Effector CD4-positive, alpha-beta T cell (primary cell): Measurements from ENCODE around the gene UTP14A.
A peak's percentile ranks its signal among the peaks of the same experiment; 100 is the strongest.
"Not testable (repeated sequence)": the region's sequence is repeated elsewhere in the genome, so short reads cannot be mapped to it uniquely, and the experiment has no call there.

Source experiments
- DNase-seq: peaks from one replicate; pipeline ENCODE4 v3.0.0-alpha.2; 2020
- total RNA-seq: gene quantifications from one replicate; lab custom pipeline; 2026; lab: John Stamatoyannopoulos, UW

Gene UTP14A, protein sequence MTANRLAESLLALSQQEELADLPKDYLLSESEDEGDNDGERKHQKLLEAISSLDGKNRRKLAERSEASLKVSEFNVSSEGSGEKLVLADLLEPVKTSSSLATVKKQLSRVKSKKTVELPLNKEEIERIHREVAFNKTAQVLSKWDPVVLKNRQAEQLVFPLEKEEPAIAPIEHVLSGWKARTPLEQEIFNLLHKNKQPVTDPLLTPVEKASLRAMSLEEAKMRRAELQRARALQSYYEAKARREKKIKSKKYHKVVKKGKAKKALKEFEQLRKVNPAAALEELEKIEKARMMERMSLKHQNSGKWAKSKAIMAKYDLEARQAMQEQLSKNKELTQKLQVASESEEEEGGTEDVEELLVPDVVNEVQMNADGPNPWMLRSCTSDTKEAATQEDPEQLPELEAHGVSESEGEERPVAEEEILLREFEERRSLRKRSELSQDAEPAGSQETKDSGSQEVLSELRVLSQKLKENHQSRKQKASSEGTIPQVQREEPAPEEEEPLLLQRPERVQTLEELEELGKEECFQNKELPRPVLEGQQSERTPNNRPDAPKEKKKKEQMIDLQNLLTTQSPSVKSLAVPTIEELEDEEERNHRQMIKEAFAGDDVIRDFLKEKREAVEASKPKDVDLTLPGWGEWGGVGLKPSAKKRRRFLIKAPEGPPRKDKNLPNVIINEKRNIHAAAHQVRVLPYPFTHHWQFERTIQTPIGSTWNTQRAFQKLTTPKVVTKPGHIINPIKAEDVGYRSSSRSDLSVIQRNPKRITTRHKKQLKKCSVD
- 27.4 reads per million, percentile 54 among the genes with 10 or more reads in this experiment for total RNA-seq

DNA sequence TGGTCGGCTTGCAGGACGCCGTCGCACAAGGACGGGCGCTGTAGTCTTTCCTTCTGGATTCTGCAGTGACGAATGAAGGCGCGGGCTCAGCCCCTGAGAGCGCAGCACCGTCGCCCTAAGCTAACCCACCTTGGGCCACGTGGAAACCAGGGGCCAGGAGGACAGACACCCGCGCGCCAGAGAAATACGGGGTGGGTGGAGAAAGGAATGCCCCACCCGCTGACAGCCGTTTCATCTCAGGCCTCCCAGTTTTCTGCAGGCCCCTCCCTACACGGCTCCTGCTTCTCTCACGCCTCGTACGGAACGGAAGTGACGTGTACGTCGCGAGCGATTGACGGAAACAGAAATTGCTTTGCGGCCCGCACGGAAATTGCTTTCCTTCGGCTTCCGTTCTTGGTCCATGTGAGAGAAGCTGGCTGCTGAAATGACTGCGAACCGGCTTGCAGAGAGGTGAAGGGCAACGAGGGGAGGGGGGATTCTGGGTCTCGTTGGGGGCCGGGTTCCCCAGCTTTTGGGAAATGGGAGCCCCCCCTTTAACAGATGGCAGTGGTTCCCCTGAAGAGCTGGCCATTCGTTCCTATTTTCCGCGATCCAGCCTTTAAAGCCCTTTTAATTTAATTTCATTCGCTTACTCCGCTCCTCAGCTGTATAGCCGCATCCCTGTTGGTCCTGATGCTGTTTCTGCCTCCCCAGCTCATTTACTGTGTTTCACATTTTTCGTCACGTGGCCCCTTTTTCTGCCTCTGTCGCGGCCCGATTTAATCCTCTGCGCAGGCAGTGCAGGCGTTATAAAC lies at the start of gene UTP14A:
TSS of gene UTP14A (plus strand) at position 378 of the 794 bp plus-strand sequence. CDS start at position 425, 47 bp downstream.
- DNase-seq = peak; percentile 77

- DNase-seq = not testable (repeated sequence)
Measured at GRCh38 chrX:129859134-129859533, 46.8 kb upstream of the UTP14A start.

- not testable (repeated sequence) for DNase-seq
Measured at GRCh38 chrX:129866321-129866720, 39.6 kb upstream of the UTP14A start.

DNA sequence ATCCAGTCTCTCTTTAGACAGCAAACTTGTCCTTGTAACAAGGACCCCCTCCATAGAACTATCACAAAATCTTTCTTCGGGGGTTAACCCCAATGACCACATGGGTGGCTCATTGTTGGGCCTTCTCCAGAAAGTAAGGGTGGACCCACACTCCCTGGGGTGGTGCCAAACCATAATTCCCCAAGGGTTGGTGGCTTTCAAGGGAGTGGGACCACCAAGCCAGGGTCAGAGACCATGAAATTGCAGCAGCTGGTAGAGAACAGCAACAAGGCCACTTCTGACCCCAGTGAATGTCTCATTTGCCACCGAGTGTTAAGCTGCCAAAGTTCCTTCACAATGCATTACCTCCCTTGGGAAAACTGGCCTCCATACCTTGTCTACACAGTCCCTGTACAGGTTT lies 33.4 kb upstream of the UTP14A start:
- DNase-seq = no peak

DNA sequence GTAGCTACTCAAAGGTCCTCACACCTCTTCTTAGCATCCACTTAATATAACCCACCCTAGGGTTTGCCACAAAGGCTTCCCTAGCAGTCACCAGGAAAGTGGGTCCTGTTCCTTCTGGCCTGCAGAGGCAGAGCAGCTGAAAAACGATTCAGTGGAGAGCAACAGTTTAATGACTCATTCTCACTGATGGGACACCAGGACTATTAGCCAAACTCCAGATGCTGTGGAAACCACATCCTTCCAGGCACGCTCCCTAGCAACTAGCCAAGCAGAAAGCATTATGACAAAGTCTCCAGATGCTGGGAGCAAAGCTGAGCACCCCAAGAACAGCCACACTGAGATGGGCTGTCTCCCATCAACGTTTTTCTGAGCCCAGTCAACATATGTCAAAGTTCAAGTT lies 30.3 kb upstream of the UTP14A start:
- no peak for DNase-seq

DNA sequence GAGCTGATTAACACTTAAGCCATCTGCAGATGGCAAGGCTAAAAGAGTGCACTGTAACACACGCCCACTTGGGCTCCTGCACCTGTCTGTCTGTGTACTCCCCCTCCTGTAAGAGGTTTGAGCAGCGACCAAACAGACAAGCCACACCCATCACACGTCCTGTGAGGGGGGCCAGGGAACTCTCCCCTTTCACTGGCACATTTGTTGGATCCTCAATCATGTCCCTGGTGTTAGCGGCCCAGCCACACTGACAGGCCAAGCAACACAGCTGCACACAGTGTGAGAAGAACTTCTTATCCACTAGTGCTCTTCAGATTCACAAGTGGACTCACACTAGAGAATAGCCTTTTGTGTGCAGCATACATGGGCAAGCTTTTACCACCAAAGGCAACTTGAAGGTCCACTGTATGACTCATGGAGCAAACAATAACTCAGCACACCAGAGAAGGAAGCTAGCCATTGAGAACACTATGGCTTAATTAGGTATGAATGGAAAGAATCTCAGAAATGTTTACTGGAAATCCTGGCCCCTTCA lies 29.1 kb upstream of the UTP14A start:
- DNase-seq = no peak

GRCh38 chrX:129877401-129877800 lies 28.6 kb upstream of the UTP14A start:
- no peak for DNase-seq

DNA sequence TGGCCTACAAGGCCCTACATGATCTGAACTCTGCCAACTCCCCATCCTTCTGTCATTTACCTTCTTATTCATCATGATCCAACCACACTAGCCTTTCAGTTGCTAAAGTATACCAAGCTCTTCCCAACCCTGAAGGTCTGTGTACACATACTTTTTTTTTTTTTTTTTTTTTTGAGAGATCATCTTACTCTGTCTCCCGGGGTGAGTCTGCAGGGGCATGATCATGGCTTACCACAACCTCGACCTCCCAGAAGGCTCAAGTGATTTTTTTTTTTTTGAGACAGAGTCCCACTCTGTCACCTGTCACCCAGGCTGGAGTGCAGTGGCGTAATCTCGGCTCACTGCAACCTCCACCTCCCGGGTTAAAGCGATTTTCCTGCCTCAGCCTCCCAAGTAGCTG lies 5.9 kb upstream of the UTP14A start:
- DNase-seq = no peak

DNA sequence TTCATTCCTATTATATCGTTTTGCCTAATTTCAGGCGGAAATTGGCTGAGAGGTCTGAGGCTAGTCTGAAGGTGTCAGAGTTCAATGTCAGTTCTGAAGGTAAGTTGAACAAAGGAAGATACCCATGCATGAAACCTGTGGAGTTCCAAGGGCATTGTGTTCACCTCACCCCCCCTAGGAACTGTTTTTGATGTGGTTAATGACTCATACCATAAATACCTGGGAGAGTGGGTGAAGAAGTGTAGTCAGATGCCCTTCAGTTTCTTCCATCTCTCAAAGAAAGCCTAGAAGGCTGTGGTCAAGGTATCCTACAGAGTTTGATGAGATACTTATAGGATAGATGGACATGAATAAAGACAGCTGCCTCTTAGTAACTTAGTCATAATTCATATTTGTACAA lies 2.7 kb downstream of the UTP14A start:
- DNase-seq = no peak

GRCh38 chrX:129925305-129926092 lies 19.5 kb downstream of the UTP14A start:
- DNase-seq = peak; percentile 58

DNA sequence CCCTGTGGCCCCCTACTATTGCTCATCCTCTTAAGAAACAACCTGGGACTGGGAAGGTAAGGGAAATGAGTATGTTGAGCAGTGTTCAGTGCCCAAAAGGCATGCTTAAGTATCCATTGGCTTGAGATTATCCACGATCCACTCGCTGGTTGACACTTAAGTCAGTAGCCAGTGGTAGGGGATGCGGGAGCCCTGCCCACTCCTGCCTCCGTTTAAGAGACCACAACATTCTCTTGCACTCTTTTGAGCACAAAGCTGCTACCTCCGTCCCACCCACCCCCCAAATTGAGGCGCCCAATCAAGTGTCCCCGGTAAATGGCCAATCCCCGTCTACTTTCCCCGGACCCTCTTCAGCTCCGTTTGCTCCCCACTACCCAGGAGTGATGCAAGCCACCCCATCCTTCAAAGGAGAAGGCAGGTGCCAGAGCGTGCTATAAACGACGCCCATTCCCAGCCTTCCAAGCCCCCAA lies 25.0 kb downstream of the UTP14A start:
- no peak for DNase-seq

DNA sequence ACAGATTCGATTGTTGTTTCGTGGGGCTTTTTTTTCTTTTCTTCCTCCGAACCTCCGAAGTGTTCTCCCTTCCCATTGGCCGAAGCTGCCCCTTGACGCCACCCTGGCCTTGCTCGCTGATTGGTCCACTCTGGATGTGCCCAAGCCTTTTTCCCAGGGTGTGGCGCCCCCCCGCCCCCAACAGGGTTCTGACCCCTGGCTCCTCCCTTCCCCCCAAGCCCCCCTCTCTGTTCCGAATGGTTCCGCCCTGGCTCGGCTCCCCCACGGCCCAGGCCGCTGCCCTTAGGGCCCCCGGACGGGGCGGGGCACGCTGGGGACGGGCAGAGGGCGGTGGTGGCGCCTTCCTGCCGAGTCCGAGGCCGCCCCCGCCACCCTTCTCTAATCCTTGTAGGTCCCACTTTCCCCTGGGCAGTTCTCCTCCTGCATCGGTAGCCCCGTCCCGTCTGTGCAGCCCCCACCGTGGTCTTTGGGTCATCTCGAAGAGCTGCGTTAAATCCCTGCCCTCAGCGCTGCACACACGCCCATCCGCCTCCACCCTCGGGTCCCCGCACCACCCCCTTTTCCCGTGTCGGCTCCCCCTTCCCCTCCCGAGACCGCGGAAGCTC lies 25.5 kb downstream of the UTP14A start:
- DNase-seq = peak; percentile 43

GRCh38 chrX:129932016-129932820 lies 26.3 kb downstream of the UTP14A start:
- peak; percentile 63 for DNase-seq

GRCh38 chrX:129932821-129933321 lies 26.9 kb downstream of the UTP14A start:
- no peak for DNase-seq

GRCh38 chrX:129933700-129934099 lies 27.7 kb downstream of the UTP14A start:
- no peak for DNase-seq

DNA sequence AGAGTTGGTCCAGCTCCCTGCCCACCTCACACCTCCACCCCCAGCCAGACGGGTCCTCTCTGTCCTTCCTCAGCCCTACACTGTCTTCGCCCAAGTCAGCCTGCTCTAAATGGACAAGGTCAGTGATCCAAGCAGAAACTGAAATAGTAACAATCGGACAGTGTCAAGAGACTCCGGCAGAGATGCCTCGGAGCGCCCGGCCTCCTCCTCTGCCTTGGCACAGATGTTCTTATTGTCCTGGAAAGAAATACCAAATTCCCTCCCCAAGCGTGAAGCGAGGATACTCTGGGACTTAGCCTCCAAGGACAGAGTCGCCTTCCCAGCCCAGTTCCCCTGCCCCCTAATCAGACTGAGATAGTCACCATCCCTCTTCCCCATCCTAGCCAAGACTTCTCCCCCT lies 28.5 kb downstream of the UTP14A start:
- no peak for DNase-seq

GRCh38 chrX:129934952-129935351 lies 29.0 kb downstream of the UTP14A start:
- no peak for DNase-seq

DNA sequence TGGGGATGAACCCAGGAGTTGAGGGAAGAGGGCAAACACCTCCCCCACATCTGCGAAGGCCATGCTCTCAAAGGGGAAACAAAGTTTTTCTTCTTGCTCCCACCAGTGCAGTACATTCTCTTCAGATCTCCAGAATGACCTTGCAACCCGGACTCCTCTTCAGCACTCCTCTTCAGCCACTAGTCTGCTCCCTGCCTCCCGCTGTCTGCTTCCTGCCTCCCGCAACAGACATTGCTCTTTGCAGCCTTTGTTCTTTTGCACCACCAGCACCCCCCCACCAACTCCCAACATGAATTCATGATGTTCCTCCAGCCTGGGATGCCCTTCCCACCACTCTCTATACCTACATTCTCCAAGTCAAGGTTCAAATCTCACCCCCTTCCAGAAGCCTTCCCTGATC lies 32.1 kb downstream of the UTP14A start:
- no peak for DNase-seq

DNA sequence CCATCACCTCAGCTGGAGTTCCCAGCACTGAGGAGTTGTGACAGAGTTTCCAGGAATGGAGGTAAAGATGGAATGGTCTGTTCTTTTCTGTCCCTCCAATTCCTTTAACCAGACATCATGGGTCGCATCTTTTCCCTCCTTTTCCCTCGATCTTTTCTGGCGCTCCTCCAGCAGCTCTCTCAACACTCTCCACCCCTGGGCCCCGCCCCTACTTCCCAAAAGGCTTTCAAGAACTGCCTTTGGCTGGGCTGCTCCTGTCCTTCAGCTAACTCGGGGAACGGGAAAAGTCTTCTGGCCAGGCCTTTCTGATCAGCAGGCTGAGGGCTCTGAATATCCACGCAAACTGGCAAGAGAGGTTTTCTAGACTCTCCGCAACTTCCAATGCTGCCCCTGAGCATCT lies 34.0 kb downstream of the UTP14A start:
- DNase-seq = no peak

DNA sequence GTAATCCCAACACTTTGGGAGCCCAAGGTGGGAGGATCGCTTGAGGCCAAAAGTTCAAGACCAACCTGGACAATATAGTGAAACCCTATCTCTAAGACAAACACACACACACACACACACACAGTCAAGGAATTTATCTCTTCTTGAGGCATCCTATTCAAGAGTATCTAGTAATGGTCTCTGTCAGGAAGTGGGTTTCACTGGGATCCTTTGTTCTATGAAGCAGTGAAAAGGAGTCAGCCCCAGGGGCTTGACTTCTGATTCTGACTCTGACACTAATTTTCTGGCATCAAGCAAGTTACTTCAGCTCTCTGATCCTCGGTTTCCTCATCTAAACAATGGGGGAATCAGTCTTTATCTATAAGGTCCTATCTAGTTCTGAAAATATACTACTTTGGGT lies 34.8 kb downstream of the UTP14A start:
- no peak for DNase-seq
